Measurements from ENCODE around the gene CDC42BPG. TPM values are rescaled to one million over a fixed set of nuclear protein-coding genes. Genes with fewer than 3 reads are reported as not detected.

The CDC42BPG gene
- total and polyA plus RNA-seq, 8 donors: 9.7 to 23.8 (median 13.2) TPM

DNA sequence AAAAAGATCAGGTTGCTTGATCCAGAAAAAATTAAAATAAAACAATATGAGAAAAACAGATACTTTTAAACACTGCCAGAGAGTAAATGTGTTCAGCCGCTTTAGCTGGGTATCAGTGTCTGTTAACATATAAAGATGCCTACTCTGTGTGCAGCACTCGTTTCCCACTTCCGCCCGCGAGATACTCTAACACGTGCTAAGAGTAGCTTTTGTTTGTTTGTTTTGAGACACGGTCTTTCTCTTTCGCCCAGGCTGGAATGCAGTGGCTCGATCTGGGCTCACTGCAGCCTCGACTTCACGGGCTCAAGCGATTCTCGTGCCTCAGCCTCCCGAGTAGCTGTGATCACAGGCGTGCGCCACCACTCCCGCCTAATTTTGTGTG is 33.6 kb downstream of the CDC42BPG start:
- Histone ChIP-seq H3K9me3 (no peaks in the 10 kb centered on the region), H3K27me3 (no peaks in the 10 kb centered on the region), H3K27ac (peak overlapping the region in 3 of 4 donors; percentile 15 to 67 (median 22)), H3K4me3 (peak overlapping the region in 2 of 4 donors; percentile 67 to 73), H3K4me1 (peaks cover 8 to 27% (median 21%) of the 10 kb centered on the region in 3 donors), H3K36me3 (peaks cover 0 to under 1% (median 0%) of the 10 kb centered on the region in 3 donors)
- no peak for TF ChIP-seq CTCF (IDR thresholded peaks at IDR 0.05)
- intact Hi-C loops (cut with DNase I): no loop called here
- no peak for FAIRE-seq
- DNase-seq: no peak
- WGBS, 2 donors: 33 to 40% methylated on average over 17 of the region's 17 CpGs
- peak in 3 of 4 donors; percentile 1 to 5 (median 3) for ATAC-seq

DNA sequence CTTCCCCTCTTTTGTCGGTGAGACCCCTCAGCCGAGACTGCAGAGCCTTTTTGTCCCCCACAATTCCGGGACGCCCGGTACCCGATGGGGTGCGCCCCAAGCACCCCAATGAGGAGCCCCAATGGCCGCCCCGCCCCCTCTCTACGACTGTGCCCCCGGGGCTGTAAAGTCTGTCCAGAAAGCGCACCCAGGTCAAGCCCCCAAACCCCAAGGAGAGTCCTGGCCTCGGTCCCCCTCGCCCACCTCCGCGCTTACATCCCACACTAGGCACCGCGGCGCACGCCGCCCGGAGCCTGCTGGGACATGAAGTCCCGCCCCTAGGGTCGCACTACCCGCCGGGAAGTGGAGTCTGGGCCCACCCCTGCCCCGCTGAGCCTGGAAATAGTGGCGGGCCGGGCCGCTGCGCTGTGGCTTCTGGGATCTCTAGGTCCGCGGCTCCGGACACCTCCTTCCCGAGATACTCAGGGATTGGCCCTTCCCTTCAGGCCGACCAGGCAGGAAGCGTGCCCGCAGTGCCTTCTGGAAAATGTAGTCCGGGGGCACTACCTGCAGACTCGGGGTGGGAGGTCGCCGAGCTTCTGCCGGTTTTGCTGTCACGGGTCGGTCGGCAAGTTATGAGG is 34.1 kb downstream of the CDC42BPG start, which contains the start of gene MEN1:
Gene MEN1, minus strand, starts transcription at position 281 of the 620 bp plus-strand sequence. CDS start 442 bp downstream, outside the sequence.
- intact Hi-C loops (cut with DNase I): no loop called here
- H3K4me1 ChIP-seq: peaks cover 6 to 24% (median 19%) of the 10 kb centered on the region in 3 donors
- peaks cover 0 to 3% (median 0%) of the 10 kb centered on the region in 3 donors for H3K36me3 ChIP-seq
- DNase-seq: peak; percentile 95 to 99 (median 96)
- peak within 1 kb of the TSS; percentile 15 to 68 (median 62) for H3K27ac ChIP-seq
- H3K27me3 ChIP-seq: no peaks in the 10 kb centered on the region
- peak within 1 kb of the TSS; percentile 57 to 73 (median 68) for H3K4me3 ChIP-seq
- FAIRE-seq: peak; percentile 78
- H3K9me3 ChIP-seq: no peaks in the 10 kb centered on the region
- ATAC-seq: peak; percentile 95 to 98 (median 96)
- no peak for TF ChIP-seq CTCF (IDR thresholded peaks at IDR 0.05)
- WGBS, 2 donors: 0% methylated on average over 43 to 46 of the region's 46 CpGs

DNA sequence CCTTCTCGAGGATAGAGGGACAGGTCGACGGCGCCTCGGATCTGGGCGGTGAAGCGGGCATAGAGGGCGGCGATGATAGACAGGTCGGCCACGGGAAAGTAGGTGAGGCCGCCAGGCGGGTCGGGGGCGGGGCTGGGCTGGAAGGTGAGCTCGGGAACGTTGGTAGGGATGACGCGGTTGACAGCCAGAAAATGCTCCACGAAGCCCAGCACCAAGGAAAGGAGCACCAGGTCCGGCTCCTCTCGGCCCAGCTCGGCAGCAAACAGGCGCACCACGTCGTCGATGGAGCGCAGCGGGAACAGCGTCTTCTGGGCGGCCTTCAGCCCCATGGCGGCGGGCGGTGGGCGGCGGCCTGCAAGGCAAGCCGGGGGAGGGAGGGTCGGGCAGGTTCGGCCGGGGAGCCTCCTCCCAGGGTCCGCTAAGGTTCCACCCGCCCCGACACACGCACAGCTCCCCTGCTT is 34.6 kb downstream of the CDC42BPG start:
- ATAC-seq (peak; percentile 60 to 71 (median 69)), FAIRE-seq (no peak), DNase-seq (peak; percentile 54 to 87 (median 72))
- H3K36me3 ChIP-seq: peaks cover 0 to 3% (median 2%) of the 10 kb centered on the region in 3 donors
- peaks cover under 1 to 20% (median 14%) of the 10 kb centered on the region in 3 donors for H3K4me1 ChIP-seq
- WGBS, 2 donors: 1 to 2% methylated on average over 32 to 44 of the region's 44 CpGs
- TF ChIP-seq CTCF (IDR thresholded peaks at IDR 0.05): no peak
- no peaks in the 10 kb centered on the region for H3K27me3 ChIP-seq
- peak overlapping the region; percentile 57 to 73 (median 68) for H3K4me3 ChIP-seq
- peak overlapping the region; percentile 15 to 68 (median 62) for H3K27ac ChIP-seq
- intact Hi-C loops (cut with DNase I): no loop called here
- H3K9me3 ChIP-seq: no peaks in the 10 kb centered on the region

GRCh38 chr11:64805481-64805880 is 39.0 kb downstream of the CDC42BPG start:
- Histone ChIP-seq H3K36me3 (peaks cover 0 to 3% (median 3%) of the 10 kb centered on the region in 3 donors), H3K27ac (no peak overlapping the region), H3K4me3 (no peak overlapping the region), H3K4me1 (peaks cover 7 to 21% (median 12%) of the 10 kb centered on the region in 3 donors), H3K27me3 (no peaks in the 10 kb centered on the region), H3K9me3 (no peaks in the 10 kb centered on the region)
- FAIRE-seq (no peak), DNase-seq (peak in 1 of 6 donors; percentile 60), ATAC-seq (no peak)
- WGBS, 2 donors: 91 to 93% methylated on average over 9 of the region's 9 CpGs
- intact Hi-C loops (cut with DNase I): no loop called here
- TF ChIP-seq CTCF (IDR thresholded peaks at IDR 0.05): no peak
